SU-DHL-6 (cell line): ENCODE measurements around the gene KRT79.

ENCODE experiments used
- H2AFZ ChIP-seq: fragments of 200-600 bp; sonication (generic); 2 replicates; pipeline ENCODE4 v1.6.1; 2014; ENCODE audit warnings: low read depth, mild to moderate bottlenecking, moderate library complexity, mixed read lengths, antibody characterized with exemption, low read length; ENCODE audit not compliant: severe bottlenecking
- H3F3A ChIP-seq: fragments of 200-600 bp; shearing (Covaris generic); 2 replicates; pipeline ENCODE4 v1.6.0; 2016; ENCODE audit warnings: antibody characterized with exemption, mild to moderate bottlenecking; ENCODE audit not compliant: insufficient read depth
- H3K27ac ChIP-seq: fragments of 200-600 bp; sonication (generic); 2 replicates; pipeline ENCODE4 v1.5.1; 2016; ENCODE audit warnings: low read depth, mild to moderate bottlenecking, low read length, moderate library complexity, mixed read lengths
- H3K27me3 ChIP-seq: fragments of 200-600 bp; sonication (generic), shearing (Covaris generic); 2 replicates; pipeline ENCODE4 v1.6.0; 2014; ENCODE audit warnings: mild to moderate bottlenecking, low read length
- H3K36me3 ChIP-seq: fragments of 200-600 bp; sonication (generic); 2 replicates; pipeline ENCODE4 v1.6.1; 2014; ENCODE audit warnings: mild to moderate bottlenecking, low read length, mixed read lengths
- H3K4me2 ChIP-seq: fragments of 300-600, 200-600 bp; shearing (Covaris generic), sonication (generic); 2 replicates; pipeline ENCODE4 v1.6.0; 2014; ENCODE audit warnings: low read length, low read depth, mild to moderate bottlenecking; ENCODE audit not compliant: poor library complexity, severe bottlenecking
- H3K4me3 ChIP-seq: fragments of 200-600 bp; sonication (generic); 2 replicates; pipeline ENCODE4 v1.5.1; 2014; ENCODE audit warnings: antibody characterized with exemption, low read length, mild to moderate bottlenecking, mixed read lengths; ENCODE audit not compliant: insufficient read depth, poor library complexity, severe bottlenecking
- H3K79me2 ChIP-seq: fragments of 200-600 bp; sonication (generic); 2 replicates; pipeline ENCODE4 v1.6.1; 2014; ENCODE audit warnings: mild to moderate bottlenecking, low read length, moderate library complexity; ENCODE audit not compliant: insufficient read depth
- H3K9ac ChIP-seq: fragments of 200-600 bp; sonication (generic); 2 replicates; pipeline ENCODE4 v1.7.0; 2014; ENCODE audit warnings: mild to moderate bottlenecking, low read length
- H3K9me2 ChIP-seq: fragments of 200-600 bp; sonication (generic); replicated peaks from 2 replicates; pipeline ENCODE4 v1.6.1; 2014; ENCODE audit warnings: low read length; ENCODE audit not compliant: insufficient read depth
- H3K9me3 ChIP-seq: fragments of 200-600 bp; sonication (generic); 2 replicates; pipeline ENCODE4 v1.6.1; 2014; ENCODE audit warnings: low read length, mixed read lengths; ENCODE audit not compliant: insufficient read depth
- H4K20me1 ChIP-seq: fragments of 200-600 bp; sonication (generic); 2 replicates; pipeline ENCODE4 v1.6.1; 2014; ENCODE audit warnings: low read depth, mild to moderate bottlenecking, antibody characterized with exemption, low read length, moderate library complexity, mixed read lengths
- CTCF ChIP-seq: fragments of 200-600 bp; sonication (generic); IDR thresholded peaks from one replicate; pipeline ENCODE4 v1.5.1; 2017; ENCODE audit warnings: antibody characterized with exemption, mild to moderate bottlenecking, low read length, moderate library complexity; ENCODE audit not compliant: insufficient read depth, poor library complexity, severe bottlenecking
- EZH2phosphoT487 ChIP-seq: fragments of 200-600 bp; sonication (generic), shearing (Covaris generic); conservative IDR thresholded peaks from 2 replicates; pipeline ENCODE4 v1.6.1; 2018; ENCODE audit warnings: mild to moderate bottlenecking, antibody characterized with exemption, low read length, moderate library complexity, mixed read lengths

The KRT79 gene

GRCh38 chr12:52874573-52875435 is 40.7 kb upstream of the KRT79 start:
- no peaks in the 10 kb centered on the region for H3K79me2 ChIP-seq
- no peaks in the 10 kb centered on the region for H3F3A ChIP-seq
- H3K4me3 ChIP-seq: no peak overlapping the region
- no peaks in the 10 kb centered on the region for H3K9me2 ChIP-seq
- H3K9ac ChIP-seq: no peak overlapping the region
- H3K27ac ChIP-seq: no peak overlapping the region
- no peaks in the 10 kb centered on the region for H3K27me3 ChIP-seq
- no peaks in the 10 kb centered on the region for H4K20me1 ChIP-seq
- peak overlapping the region; percentile 25 for H3K4me2 ChIP-seq
- H3K9me3 ChIP-seq: no peaks in the 10 kb centered on the region
- no peaks in the 10 kb centered on the region for H3K36me3 ChIP-seq
- TF ChIP-seq EZH2phosphoT487 (no peak), CTCF (no peak)
- H2AFZ ChIP-seq: no peak overlapping the region

- no peaks in the 10 kb centered on the region for H3K9me3 ChIP-seq
- TF ChIP-seq CTCF: no peak
- no peak for TF ChIP-seq EZH2phosphoT487
Observed at GRCh38 chr12:52873832-52874572, 39.9 kb upstream of the KRT79 start.

GRCh38 chr12:52873513-52873831 is 39.4 kb upstream of the KRT79 start:
- Histone ChIP-seq H3K79me2 (no peaks in the 10 kb centered on the region), H3K9me3 (no peaks in the 10 kb centered on the region), H3K27me3 (no peaks in the 10 kb centered on the region), H3K9ac (no peak overlapping the region), H3K9me2 (no peaks in the 10 kb centered on the region), H3K4me3 (no peak overlapping the region), H3F3A (no peaks in the 10 kb centered on the region), H4K20me1 (no peaks in the 10 kb centered on the region), H3K4me2 (peak overlapping the region; percentile 25), H3K36me3 (no peaks in the 10 kb centered on the region), H2AFZ (no peak overlapping the region), H3K27ac (no peak overlapping the region)
- TF ChIP-seq CTCF: no peak
- TF ChIP-seq EZH2phosphoT487: no peak

More at GRCh38 chr12:52873832-52874572, 39.9 kb upstream of the KRT79 start:
- Histone ChIP-seq H3K9ac (peak overlapping the region; percentile 22; the same call in 1 of the 2 replicates), H3K79me2 (no peaks in the 10 kb centered on the region), H3K4me2 (peak overlapping the region; percentile 25), H3K36me3 (no peaks in the 10 kb centered on the region), H3K27ac (no peak overlapping the region), H2AFZ (no peak overlapping the region), H3K4me3 (no peak overlapping the region), H3K27me3 (no peaks in the 10 kb centered on the region), H3K9me2 (no peaks in the 10 kb centered on the region), H4K20me1 (no peaks in the 10 kb centered on the region), H3F3A (no peaks in the 10 kb centered on the region)
